ENCODE measurements around the gene CNTN1. TPM values are rescaled to one million over a fixed set of nuclear protein-coding genes. Genes with fewer than 3 reads are reported as not detected.

CNTN1 gene
- total RNA-seq, 1 donor from 2014 or later: 1.8 TPM

DNA sequence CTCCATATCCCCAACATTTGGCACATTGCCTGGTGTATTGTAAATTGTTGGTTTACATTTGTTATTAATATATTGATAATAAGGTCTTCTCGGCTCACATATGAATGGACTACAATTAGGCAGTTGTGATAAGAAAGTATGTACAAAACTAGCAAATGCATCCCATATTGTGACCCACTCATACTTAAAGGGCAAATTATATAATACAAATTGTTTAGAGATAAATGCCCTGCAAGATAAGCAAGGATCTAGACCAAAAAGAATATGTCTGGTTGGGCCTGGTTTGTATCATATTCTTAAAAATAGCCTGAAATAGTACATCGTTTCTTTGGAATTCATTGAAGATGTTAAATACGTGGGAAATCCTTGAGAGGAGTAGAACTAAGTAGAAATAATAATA lies 151.3 kb downstream of the CNTN1 start:
- no peak for DNase-seq (ENCODE audit: low spot score)
- H3K4me1 Mint-ChIP-seq (ENCODE audit: low read depth): no peaks in the 10 kb centered on the region
- no peaks in the 10 kb centered on the region for H3K27me3 Mint-ChIP-seq (ENCODE audit: low read depth)
- no peaks in the 10 kb centered on the region for H3K36me3 Mint-ChIP-seq (ENCODE audit: low read depth)
- H3K4me3 Mint-ChIP-seq (ENCODE audit: unreplicated experiment): no peak overlapping the region
- peaks cover 13% of the 10 kb centered on the region for H3K9me3 Mint-ChIP-seq (ENCODE audit: low read depth)
- H3K27ac Mint-ChIP-seq (ENCODE audit: unreplicated experiment): no peak overlapping the region
- TF ChIP-seq CTCF (IDR thresholded peaks at IDR 0.05): no peak

GRCh38 chr12:40853221-40853620 lies 161.0 kb downstream of the CNTN1 start:
- TF ChIP-seq CTCF (IDR thresholded peaks at IDR 0.05): no peak
- peaks cover 16% of the 10 kb centered on the region for H3K27me3 Mint-ChIP-seq (ENCODE audit: low read depth)
- H3K27ac Mint-ChIP-seq (ENCODE audit: unreplicated experiment): no peak overlapping the region
- H3K4me1 Mint-ChIP-seq (ENCODE audit: low read depth): no peaks in the 10 kb centered on the region
- DNase-seq (ENCODE audit: low spot score): no peak
- H3K36me3 Mint-ChIP-seq (ENCODE audit: low read depth): no peaks in the 10 kb centered on the region
- no peak overlapping the region for H3K4me3 Mint-ChIP-seq (ENCODE audit: unreplicated experiment)
- no peaks in the 10 kb centered on the region for H3K9me3 Mint-ChIP-seq (ENCODE audit: low read depth)

GRCh38 chr12:40854604-40855003 lies 162.4 kb downstream of the CNTN1 start:
- Mint-ChIP-seq H3K4me3 (ENCODE audit: unreplicated experiment) (no peak overlapping the region), H3K27ac (ENCODE audit: unreplicated experiment) (no peak overlapping the region), H3K27me3 (ENCODE audit: low read depth) (peaks cover 16% of the 10 kb centered on the region), H3K9me3 (ENCODE audit: low read depth) (no peaks in the 10 kb centered on the region), H3K4me1 (ENCODE audit: low read depth) (no peaks in the 10 kb centered on the region), H3K36me3 (ENCODE audit: low read depth) (no peaks in the 10 kb centered on the region)
- no peak for DNase-seq (ENCODE audit: low spot score)
- TF ChIP-seq CTCF (IDR thresholded peaks at IDR 0.05): no peak

DNA sequence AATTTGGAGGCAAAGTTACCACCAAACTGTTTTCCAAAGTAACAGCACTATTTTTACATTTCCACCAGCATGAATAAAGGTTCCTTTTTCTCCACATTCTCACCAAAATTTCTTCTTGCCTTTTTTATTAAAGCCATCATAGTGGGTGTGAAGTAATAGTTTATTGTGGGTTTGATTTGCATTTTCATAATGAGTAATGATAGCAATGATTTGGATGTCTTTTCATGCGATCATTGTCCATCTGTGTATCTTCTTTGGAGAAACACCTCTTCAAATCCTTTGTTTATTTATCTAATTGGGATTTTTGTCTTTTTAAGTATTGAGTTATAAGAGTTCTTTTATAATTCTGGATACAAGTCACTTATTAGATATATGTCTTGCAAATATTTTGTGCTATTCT lies 172.7 kb downstream of the CNTN1 start:
- no peaks in the 10 kb centered on the region for H3K4me1 Mint-ChIP-seq (ENCODE audit: low read depth)

GRCh38 chr12:40870981-40871380 lies 178.7 kb downstream of the CNTN1 start:
- Mint-ChIP-seq H3K4me1 (ENCODE audit: low read depth) (no peaks in the 10 kb centered on the region), H3K9me3 (ENCODE audit: low read depth) (no peaks in the 10 kb centered on the region), H3K4me3 (ENCODE audit: unreplicated experiment) (no peak overlapping the region), H3K36me3 (ENCODE audit: low read depth) (no peaks in the 10 kb centered on the region), H3K27ac (ENCODE audit: unreplicated experiment) (no peak overlapping the region), H3K27me3 (ENCODE audit: low read depth) (peaks cover 4% of the 10 kb centered on the region)
- TF ChIP-seq CTCF (IDR thresholded peaks at IDR 0.05): no peak
- DNase-seq (ENCODE audit: low spot score): no peak

More for the DNA sequence above, 172.7 kb downstream of the CNTN1 start:
- peaks cover 3% of the 10 kb centered on the region for H3K9me3 Mint-ChIP-seq (ENCODE audit: low read depth)
- no peak for DNase-seq (ENCODE audit: low spot score)
- no peak overlapping the region for H3K27ac Mint-ChIP-seq (ENCODE audit: unreplicated experiment)
- peaks cover 4% of the 10 kb centered on the region for H3K27me3 Mint-ChIP-seq (ENCODE audit: low read depth)
- TF ChIP-seq CTCF (IDR thresholded peaks at IDR 0.05): no peak
- no peak overlapping the region for H3K4me3 Mint-ChIP-seq (ENCODE audit: unreplicated experiment)
- no peaks in the 10 kb centered on the region for H3K36me3 Mint-ChIP-seq (ENCODE audit: low read depth)

Measured in chondrocyte (in vitro differentiated cells).